NCI-H146 (cell line): ENCODE measurements around the gene RGL3.
"Not testable (repeated sequence)": the region's sequence is repeated elsewhere in the genome, so short reads cannot be mapped to it uniquely, and the experiment has no call there.

ENCODE experiments used
- DNase-seq: peaks from one replicate; lab custom pipeline; 2025; lab: John Stamatoyannopoulos, UW

RGL3 gene

DNA sequence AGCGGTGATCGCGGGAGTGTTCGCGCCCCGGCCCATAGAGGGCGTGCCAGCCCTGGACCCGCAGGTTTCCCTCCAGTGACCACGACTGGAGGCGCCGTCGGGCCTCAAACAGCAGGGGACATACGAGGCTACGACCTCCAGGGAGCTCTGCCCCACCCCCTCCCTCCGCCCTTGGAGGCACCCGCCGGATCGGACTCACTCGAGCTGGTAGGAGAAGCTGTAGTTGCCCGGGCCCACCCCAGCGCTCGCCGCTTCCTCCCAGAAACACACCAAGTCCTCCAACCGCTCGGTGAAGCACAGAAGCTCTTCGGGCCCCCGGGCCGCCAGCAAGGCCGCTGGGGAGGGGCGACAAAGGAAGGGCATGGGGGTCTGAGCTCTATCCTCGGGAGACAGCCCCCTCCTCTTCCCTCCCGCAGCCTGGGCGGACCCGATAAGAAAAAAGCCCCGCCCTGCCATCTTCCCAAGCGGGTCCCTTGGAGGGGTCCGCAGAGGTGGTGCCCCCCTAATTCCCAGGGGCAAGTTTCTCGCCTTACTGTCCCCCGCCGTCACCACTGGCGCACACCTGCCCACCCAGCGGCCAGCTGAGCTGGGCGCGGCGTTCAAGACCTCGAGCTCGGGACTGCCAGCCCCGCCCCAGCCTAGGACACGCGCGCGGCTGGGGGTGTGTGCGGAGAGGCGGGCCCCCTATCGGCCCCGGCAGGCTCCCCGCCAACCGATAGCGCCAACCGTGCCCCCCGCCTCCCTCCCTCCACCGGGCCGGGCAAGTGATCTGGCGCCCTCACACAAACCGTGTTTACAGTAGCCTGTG lies 36.0 kb downstream of the RGL3 start:
- DNase-seq: peak; percentile 80

DNA sequence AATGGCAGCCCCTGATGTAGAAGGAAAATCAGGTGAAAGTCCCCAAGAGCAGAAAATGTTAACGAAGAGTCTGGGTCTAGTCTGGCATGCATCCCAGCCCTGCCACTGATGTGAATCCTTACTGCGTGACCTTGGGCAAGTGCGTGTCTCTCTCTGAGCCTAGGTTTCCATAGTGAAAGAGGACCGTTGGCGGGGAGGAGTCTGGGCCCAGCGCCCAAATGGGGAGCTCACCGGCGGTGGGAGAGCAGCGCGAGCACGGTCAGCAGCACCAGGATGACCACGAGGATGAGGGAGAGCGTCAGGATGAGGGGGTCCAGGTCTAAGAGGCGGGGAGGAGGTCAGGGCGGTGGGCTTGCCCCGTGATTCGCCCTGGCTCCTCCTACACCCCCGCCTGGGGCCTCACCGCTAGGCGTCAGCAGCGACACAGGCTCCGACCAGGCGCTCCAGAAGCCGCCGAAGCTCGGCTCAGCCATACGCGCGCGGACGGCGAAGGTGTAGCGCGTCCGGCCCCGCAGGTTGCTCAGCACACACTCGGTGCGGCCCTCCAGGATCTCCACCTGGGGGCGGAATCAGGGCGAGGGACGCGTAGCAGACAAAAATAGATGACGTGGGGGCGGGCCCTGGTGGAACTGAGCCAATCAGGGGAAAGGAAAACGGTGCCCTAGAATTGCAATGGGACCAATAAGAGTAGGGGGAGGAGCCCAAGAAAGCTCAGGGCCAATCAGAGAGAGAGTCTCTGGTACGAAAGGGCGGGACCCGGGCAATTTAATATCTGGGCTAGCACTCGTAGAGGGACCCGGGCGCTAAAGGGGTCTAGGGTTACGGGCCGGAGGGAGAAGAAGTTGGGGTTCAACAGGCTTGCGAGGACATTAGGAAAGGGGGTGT lies 38.2 kb downstream of the RGL3 start:
- peak; percentile 100 for DNase-seq

DNA sequence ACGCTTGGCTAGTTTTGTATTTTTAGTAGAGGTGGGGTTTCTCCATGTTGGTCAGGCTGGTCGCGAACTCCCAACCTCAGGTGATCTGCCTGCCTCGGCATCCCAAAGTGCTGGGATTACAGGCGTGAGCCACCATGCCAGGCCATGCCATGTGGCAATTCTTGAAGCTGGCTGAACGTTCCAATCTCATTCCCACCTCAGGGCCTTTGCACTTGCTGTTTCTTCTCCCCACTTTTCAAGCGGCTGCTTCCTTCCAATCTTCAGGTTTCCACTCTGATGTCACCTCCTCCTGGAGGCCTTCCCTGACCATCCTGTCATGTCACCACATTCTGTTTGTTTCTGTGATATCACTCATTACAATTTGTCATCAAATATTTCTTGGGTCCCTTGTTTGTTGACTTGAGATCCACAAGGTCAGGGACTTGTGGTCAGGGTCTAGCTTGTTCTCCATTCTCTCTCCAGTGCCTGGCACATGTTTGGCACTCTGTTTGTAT lies 39.2 kb downstream of the RGL3 start:
- no peak for DNase-seq

DNA sequence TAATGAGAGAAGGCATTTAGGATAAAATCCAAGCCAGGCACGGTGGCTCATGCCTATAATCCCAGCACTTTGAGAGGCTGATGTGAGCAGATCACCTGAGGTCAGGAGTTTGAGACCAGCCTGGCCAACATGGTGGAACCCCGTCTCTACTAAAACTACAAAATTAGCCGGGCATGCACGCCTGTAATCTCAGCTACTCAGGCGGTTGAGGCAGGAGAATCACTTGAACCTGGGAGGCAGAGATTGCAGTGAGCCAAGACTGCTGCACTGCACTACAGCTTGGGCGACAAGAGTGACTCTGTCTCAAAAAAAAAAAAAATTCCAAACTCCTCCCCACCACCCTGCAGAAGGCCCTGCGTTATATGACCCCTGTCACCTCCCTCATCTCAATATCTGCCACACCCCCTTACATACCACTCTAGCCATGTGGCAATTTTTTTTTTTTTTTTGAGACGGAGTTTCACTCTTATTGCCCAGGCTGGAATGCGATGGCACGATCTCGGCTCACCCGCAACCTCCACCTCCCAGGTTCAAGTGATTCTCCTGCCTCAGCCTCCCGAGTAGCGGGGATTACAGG lies 39.8 kb downstream of the RGL3 start:
- not testable (repeated sequence) for DNase-seq

DNA sequence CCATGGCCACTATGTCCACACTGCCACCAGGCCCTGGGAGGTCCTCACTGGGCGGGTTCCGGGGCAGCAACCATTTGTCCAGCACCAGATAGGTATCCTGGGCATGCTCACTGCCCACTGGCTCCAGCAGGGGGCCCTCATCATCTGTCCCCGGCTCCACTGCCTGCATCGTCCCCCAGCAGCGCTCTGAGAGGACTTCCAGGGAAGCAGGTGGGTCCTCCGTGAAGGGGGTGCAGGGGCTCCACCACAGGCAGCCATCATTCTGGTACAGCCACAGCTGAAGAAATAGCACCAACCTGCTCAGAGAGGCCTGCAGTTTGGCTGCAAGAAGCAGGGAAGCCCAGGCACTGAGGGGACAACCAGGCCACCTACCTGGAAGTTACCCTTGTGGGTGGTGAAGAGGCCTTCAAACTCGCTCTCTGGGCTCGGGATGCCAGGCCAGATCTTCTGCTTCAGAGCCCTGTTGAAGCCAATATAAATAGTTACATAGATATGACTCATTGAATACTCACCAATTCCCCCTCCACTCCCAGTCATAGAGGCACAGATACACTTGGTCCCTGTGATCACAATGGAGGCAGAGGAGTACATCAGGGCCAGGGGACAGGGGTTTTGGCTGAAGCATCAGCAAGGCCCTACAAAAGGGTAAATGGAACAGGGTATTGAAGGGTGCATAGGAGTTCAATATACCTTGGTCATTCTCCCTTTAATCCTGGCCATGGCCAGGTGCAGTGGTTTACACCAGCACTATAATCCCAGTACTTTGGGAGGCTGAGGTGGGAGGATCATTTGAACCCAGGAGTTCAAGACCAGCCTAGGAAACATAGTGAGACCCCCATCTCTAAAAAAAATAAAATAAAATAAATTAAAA lies 40.6 kb downstream of the RGL3 start:
- DNase-seq: peak; percentile 49

DNA sequence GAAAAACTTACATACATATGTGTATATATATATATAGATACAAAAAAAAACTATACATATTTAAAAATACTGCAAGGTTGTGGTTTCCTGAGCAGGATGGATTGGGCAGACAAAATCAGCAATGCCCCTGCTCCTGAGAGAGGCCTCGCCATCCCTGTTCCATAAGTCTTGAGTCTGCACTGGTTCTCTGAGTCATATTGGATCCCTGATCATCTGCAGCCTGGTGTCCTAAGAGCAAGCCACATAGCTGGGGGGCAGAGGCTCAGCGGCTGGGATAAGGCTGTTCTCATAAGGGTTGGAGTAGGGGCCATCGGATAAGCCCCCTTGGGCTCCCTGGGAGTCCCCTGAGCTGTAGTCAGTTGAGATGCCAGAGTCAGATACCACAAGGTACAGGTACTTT lies 41.4 kb downstream of the RGL3 start:
- no peak for DNase-seq

DNA sequence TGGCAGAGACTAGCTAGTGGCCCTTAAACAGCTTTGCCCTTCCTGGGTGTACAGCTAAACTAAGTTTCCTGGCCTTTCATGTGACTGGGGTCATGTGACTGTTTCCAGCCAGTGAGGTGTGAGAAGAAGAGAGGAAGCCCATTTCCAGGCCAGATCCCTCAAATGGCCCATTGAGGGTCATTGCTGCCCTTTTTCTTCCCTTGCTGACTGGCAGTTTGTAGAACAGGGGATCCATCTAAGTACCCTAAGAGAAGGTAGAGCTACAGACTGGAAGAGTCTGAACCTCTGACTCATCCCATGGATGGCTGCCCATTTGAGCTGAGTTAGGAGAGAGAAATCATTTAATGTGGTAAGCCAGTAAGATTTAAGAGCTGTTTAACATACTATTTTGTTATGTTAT lies 41.9 kb downstream of the RGL3 start:
- no peak for DNase-seq

DNA sequence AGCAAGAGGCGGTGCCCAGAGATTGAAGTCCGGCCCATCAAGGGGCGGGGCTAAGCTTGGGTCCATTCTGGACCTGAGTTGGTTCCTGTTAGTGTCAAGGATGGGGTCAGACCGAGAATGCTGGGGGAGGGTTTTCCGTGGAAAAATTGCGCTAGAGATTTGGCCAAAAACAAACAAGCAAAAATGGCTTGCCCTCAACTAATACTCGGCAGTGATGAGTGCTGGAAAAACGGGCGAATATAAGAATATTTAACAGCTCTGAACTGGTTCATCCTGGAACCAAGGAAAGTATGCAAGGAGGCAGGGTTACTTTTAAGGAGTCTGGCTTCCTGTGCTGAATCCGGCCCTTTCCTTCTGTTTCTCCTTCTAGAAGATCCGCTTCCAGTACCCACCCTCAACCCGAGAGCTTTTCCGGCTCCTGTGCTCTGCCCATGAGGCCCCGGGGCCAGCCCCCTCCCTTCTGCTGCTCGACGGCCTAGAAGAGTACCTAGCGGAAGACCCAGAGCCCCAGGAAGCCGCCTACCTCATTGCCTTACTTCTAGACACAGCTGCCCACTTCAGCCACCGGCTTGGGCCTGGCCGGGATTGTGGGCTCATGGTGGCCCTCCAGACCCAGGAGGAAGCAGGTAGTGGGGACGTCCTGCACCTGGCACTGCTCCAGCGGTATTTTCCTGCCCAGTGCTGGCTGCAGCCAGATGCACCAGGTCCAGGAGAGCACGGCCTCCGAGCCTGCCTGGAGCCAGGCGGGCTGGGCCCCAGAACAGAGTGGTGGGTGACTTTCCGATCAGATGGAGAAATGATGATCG lies 43.8 kb downstream of the RGL3 start:
- DNase-seq: peak; percentile 71

DNA sequence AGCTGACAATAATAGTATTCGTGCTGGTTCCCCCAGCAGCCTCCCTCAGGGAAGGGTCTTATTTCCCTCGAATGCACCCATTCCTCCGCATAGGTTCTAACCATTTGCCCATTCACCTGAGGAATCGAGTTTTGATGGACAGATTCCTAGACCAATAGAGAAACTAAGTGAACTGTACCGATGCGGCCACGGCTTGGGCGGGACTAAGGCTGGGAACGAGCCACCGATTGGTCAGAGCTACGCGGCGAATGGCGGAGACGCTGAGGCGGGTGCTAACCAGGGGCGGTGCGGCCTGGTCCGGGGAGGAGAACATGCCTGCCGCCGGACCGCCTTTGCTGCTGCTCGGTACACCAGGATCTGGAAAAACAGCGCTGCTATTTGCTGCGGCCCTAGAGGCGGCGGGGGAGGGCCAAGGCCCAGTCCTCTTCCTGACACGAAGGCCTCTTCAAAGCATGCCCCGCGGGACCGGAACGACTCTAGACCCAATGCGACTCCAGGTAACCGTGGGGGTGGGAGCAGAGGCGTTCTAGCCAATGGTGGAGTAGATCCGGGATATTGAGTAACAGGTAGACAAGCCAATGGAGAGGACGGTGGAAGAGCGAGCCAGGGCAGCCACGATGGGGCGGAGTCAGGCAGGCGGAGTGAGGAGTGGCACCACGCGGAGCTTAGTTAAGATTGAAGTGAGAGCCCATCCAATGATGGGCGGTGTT lies 44.5 kb downstream of the RGL3 start, which contains the start of gene SWSAP1:
SWSAP1 (plus strand) TSS at position 234 of the 710 bp plus-strand sequence; CDS start at position 249, 15 bp downstream.
- DNase-seq: peak; percentile 100

DNA sequence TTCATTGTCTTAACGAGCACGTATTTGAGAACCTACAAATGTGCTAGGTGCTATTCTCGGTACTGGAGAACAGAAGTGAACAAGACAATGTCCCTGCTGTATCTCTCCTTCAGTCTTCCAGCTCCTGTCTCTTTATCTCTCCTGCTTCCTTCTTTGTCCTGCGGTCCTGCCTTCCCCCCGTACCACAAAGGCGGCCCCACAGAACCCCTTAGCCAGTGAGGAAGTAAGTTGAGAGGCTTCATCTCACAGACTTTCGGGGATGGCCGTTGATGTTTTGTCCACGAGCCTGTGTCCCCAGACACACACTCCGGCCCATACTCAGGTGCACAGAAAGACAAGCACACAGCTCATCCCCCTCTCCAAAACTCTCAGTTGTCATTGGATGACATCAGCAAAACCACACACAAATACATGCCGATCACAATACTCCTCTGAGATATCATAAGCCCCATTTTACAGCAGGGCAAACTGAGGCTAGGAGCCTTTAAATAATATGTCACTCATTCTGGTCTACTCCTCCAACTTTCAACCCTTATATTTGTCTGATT lies 45.2 kb downstream of the RGL3 start:
- DNase-seq: no peak

DNA sequence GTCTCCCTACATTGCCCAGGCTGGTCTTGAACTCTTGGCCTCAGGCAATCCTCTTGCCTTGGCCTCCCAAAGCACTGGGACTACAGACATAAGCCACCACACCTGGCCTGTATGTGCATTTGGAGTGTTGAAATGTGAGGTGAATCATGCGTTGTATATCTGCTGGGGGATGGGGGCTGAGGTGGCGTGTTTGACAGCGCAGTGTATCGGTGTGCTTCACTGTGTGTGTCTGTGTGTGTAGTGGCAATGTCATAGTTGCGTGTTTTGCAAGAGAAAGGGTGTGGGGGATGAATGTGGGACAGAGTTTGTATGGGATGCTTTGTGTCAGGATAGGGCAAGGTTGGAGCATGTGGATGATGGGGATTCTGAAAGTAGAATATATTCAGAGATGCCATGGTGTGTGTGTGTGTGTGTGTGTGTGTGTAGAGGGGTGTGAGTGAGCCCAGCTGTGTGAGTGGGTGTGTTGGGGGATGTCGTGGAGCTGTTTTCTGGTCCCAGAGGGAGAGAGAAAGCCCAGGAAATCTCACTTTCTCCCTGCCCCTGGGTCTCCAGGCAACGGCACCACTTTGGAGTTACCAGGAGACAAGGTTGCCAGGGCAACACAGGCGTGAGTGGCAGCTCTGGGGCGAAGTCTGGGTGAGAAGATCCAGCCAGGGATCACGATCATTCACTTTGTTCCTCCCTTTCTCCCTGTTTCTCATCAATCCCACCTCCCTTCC lies 45.8 kb downstream of the RGL3 start:
- peak; percentile 94 for DNase-seq

DNA sequence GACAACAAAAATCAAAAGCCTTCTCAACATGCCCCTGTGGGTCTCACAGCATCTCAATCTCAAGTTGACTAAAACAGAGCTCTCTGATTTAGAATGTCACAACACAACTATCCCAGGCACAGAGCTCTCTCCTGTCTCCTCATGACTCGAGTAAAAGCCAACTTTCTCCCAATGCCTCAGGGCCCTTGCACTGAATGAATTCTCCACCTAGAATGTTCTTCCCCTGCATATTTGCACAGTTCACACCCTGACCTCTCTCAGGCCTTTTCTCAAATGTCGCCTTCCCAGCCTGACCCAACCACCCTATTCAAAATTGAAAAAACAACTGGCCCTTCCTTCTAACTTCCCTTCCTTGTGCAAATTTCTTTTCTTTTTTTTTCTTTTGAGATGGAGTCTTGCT lies 48.4 kb downstream of the RGL3 start:
- no peak for DNase-seq

DNA sequence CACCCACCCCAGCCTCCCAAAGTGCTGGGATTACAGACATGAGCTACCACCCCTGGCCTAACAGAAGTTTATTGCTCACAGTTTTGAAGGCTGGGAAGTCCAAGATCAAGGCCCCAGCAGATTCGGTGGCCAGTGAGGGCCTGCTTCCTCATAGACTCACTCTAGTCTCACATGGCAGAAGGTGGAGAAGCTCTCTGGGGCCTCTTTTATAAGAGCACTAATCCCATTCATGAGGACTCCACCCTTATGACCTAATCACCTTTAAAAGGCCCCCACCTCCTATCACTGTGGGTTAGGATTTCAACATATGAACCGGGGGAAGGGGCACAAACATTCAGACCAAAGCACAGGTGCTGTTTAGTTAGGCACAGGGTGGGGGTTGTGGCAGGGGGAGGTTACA lies 51.6 kb downstream of the RGL3 start:
- no peak for DNase-seq

DNA sequence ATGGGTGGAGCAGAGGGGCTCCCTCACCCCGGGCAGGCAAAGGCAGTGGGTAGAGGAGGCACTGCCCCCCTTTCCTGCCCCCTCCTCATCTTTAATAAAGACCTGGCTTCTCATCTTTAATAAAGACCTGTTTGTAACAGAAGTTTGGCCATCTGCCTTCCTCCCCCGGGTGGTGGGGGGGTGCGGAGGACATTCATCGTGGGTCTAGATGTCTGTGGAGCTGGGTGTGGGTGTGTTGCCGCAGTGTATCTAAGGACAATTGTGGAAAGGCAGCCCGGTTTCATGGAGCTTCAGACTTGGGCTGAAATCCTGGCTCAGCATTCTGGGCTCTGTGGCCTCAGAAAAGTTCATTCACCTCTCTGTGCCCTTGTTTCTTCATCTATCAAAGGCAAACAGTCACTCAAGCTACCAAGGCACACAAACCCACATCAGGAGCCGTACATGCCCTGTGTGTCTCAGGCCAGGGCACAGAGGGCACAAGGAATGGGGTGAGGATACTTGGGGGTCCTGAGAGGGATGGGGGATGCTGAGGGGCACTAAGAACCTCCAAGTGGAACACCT lies 53.5 kb downstream of the RGL3 start:
- no peak for DNase-seq

DNA sequence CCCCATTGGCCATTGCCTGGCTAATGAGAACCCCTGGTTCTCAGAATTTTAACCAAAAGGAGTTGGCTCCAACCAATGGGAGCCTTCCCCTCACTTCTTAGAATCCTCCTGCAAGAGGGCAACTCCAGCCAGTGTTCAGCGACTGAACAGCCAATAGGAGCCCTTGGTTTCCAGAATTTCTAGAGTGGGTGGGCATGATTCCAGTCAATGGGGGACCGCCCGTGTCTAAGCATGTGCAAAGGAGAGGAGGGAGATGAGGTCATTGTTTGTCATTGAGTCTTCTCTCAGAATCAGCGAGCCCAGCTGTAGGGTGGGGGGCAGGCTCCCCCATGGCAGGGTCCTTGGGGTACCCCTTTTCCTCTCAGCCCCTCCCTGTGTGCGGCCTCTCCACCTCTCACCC lies 54.2 kb downstream of the RGL3 start:
- DNase-seq: no peak

DNA sequence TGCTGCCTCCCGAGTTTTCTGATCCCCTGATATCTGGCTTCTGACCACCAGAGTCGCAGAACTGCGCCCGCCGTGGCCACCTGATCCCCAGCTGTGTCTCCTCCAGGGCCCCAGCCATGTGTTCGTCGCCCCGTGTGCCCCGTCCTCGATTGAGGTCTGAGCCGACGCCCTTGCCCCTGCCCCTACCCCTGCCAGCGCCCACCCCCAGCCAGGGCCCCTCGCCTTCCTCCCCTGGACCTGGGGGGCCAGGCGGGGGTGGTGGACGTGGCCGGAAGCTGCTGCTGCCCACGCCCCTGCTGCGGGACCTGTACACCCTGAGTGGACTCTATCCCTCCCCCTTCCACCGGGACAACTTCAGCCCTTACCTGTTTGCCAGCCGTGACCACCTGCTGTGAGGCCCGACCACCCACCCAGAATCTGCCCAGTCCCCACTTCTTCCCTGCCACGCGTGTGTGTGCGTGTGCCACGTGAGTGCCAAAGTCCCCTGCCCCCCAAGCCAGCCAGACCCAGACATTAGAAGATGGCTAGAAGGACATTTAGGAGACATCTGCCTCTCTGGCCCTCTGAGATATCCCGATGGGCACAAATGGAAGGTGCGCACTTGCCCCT lies 54.7 kb downstream of the RGL3 start:
- DNase-seq: no peak

DNA sequence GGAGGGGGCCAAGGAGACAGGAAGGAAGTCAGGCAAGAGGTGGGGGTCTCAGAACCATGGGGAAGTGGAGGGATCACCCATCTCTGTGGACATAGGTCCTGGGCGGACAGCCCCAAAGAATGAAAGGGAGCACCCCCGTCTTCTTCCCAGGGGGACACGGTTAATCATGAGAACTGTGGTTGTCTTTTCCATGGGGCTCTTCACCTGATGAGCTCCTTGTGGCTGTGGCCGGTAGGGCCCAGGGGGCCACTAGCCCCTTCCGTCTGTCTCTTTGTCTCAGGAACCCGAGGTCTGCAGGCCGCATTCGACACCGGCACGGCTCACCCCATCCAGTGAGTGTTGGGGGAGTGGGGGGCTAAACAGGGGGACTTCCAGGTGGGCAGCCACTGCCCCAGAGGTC lies 55.2 kb downstream of the RGL3 start:
- no peak for DNase-seq
